ENCODE data around the gene RFC3. TPM values are rescaled to one million over a fixed set of nuclear protein-coding genes. Genes with fewer than 3 reads are reported as not detected.

Gene RFC3
- total RNA-seq, 1 donor from 2014 or later, result 2.2 TPM

DNA sequence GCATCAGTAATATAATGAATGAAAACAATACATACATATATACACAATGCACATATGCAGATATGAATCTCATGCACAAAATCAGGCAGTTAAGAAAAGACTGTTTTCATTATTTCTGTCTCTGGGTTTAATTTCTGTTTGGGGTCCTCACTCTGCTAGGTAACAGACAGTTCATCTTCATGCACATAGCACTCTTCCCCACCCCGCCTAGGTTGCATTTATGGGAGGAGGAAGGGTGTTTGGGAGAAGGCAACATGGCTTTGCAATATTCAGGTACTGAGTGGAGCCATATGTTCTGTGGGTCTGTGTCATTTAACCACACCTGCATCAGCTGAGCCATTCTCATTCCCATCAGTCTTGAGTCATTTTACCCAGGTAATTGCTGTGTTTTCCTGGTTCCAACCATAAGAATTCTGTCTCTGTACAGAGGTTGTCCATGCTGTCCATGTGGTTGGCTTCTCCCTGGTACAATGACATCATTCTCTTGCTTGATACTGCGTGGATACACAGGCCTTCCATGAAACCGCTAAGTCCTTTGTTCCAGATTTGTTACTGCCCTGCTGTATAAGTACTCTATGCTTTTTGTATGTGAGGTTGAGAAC is 45.3 kb downstream of the RFC3 start:
- no peak for DNase-seq (ENCODE audit: low spot score)
- no peak for ATAC-seq

DNA sequence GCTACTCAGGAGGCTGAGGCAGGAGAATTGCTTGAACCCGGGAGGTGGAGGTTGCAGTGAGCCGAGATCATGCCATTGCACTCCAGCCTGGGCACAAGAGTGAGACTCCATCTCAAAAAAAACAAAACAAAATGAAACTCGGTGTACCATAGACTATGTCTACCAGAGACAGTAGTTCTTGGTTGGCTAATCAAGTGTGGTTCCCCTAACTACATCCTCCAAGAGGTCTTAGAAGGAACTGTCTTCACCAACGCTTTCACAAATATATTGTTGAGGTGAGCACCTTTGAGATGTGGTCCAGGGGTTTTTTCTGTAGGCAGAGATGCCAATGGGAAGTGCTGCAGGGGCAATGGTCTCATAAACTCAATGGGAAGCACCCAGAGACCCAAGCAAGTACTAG is 48.0 kb downstream of the RFC3 start:
- ATAC-seq, result no peak
- no peak for DNase-seq (ENCODE audit: low spot score)

DNA sequence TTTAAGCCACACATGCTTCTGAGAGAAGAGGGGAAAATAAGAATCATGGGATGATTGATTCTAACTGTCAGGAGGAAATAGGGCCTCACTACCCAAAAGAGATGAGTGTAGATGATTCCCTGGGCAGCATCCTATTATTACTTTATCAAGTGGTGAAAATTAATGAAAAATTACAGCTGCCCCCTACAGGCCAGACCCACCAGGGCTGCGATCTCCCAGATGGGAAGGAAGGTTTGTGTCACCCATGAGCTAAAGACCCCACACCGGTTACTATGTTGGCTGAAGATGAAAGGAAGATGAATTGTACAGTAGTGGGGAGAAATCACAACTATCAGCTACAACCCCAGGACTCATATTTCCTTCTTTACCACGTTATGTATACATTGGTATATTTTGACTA is 49.5 kb downstream of the RFC3 start:
- DNase-seq (ENCODE audit: low spot score) (no peak), ATAC-seq (no peak)

DNA sequence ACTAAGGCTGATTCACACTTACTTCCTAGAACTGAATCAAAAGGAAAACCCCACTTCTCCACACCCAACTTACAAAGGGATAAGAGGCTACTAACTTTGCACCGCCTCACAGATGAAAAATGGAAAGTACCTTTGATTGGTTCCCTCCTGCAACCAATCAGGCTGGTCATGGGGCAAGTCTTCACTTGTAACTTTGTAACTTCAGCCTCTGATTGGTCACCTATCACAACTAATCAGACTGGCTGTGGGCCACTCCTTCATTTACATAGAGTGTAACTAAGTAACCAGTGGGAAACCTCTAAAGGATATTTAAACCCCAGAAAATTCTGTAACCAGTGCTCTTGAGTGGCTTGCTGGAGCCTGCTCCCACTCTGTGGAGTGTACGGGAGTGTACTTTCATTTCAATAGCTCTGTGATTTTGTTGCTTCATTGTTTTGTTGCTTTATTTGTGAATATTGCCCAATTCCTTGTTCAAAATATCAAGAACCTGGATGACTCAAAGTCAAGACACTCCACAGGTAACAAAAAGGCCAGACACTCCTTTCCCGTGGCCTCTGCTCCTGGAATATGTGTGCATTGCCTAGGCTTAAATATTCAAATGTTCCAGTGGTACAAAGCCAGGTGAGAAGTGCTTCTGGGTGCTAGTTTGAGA is 50.5 kb downstream of the RFC3 start:
- no peak for ATAC-seq
- no peak for DNase-seq (ENCODE audit: low spot score)

DNA sequence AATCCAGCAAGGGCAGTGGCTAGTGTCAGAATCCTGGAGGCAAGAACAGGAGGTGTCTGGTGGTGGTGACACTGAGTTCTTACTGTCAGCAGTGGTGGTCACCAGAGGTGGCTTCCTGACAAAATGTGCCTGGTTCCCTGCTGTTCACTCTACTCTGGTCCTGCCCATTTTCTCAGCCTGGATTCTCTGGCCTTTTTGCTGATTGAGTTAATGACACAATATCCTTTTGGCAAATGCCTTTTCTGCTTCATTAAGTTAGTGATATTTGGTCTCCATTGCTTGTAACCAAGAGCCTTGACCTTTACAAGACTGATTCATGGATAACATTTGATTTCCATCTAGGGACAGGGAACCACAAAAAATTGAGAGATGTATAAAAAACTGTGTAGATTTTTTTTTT is 51.1 kb downstream of the RFC3 start:
- ATAC-seq (no peak), DNase-seq (ENCODE audit: low spot score) (no peak)

GRCh38 chr13:33870046-33870668 is 52.2 kb downstream of the RFC3 start:
- peak; percentile 79 for ATAC-seq
- peak; percentile 67 for DNase-seq (ENCODE audit: low spot score)

GRCh38 chr13:33871207-33872004 is 53.5 kb downstream of the RFC3 start:
- peak; percentile 61 for DNase-seq (ENCODE audit: low spot score)
- ATAC-seq, result peak; percentile 66

GRCh38 chr13:33872005-33872351 is 54.0 kb downstream of the RFC3 start:
- peak; percentile 50 for DNase-seq (ENCODE audit: low spot score)

DNA sequence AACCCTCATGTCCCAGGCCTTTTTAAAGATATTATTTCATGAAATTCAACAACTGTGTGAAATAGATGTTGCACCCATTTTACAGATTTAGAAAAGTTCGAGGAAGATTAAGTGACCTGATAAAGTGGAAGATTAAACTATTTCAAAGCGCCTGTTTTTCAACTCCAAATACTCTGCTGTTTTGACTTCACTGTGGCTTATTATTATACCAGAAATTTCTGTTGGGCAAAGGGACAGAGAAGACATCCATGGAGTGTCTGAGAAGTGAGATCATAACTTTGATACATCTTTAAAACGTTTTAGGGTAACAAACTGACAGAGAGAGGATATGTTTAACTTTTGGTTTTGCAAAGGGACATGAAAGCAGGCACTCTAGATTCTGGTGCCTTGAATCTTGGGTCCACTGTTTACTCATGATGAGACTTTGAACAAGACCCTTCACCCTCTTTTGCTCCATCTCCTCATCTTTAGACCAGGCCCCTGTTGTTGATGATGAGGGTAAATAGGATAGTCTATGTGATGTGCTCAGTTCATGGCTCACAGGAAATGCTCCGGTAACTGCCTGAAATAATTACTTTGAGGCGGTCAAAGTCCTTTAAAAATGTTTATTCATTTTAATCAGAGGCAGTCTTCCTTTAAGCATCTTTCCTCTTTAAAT is 55.4 kb downstream of the RFC3 start:
- ATAC-seq (no peak), DNase-seq (ENCODE audit: low spot score) (no peak)

More at GRCh38 chr13:33872005-33872351, 54.0 kb downstream of the RFC3 start:
- peak; percentile 52 for ATAC-seq

DNA sequence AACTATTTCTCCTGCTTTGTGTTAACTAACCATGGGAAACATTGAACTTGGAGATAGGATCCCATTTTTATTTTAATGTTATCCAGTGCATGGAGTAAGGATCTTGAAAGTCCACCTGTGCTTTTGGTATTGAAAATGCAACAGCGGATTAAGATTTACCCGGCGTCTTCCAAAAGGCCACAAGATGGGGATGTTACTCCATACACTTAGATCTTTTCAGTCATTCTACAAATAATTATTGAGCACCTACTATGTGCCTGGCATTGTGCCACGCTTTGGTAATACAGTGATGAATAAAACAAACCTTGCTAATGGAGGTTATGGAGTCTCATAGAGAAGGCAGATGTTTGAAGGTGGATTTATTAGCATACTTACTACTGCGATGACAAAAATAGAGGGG is 56.9 kb downstream of the RFC3 start:
- no peak for DNase-seq (ENCODE audit: low spot score)
- no peak for ATAC-seq

DNA sequence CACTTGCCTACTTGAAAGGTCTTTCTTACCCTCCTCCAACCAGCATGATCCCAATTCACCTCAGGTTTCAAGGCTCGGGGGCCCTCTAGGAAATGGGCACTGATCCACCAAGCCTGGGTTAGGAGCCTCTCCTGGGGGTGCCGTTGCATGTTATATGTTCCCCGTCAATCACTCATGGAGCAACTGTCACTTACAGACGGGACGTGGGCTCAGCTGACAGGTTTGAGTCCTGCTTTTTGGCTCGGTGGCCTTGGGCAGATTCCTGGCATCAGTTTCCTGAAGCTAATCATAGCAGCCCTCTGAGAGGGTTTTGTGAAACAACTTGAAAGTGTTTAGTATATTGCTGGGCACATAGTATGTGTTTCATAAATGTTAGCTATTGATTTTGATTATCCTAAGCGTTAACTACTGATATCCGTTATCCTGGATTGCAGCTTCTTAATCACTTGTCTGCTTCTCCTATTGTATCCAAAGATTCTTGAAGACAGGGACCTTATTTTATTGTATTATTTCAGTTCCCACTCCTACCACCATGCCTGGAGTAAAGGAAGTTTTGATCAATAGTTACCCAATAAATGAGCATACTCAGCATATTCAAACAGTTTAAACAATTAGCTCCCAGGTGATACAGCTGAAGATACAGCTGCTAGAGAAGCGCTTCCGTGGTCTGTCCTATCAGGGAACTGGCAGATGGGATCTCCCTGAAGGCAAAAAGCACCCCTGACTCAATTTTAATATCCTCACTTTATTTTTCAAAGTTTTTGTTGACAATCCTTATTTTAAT is 57.9 kb downstream of the RFC3 start:
- DNase-seq (ENCODE audit: low spot score) (no peak), ATAC-seq (no peak)

GRCh38 chr13:33876716-33877394 is 58.9 kb downstream of the RFC3 start:
- ATAC-seq (no peak), DNase-seq (ENCODE audit: low spot score) (no peak)

- ATAC-seq, result no peak
- DNase-seq (ENCODE audit: low spot score), result no peak
These were observed 61.2 kb downstream of the RFC3 start for GRCh38 chr13:33879118-33879517.

DNA sequence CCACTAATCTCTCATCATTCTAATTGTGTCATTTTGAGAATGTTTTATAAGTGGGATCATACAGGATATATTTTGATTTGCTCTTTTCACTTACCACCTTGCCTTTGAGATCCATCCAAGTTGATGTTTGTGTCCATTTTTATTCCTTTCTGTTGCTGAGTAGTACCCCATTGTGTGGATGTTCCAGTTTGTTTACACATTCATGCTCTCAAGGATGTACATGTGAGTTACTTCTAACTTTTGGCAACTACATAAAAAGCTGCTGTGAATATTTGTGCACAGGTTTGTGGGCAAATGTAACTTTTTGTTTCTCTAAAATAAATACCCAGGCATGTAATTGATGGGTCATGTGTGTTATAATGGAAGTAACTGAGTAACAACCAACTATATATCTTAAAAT is 64.9 kb downstream of the RFC3 start:
- DNase-seq (ENCODE audit: low spot score) (no peak), ATAC-seq (no peak)

DNA sequence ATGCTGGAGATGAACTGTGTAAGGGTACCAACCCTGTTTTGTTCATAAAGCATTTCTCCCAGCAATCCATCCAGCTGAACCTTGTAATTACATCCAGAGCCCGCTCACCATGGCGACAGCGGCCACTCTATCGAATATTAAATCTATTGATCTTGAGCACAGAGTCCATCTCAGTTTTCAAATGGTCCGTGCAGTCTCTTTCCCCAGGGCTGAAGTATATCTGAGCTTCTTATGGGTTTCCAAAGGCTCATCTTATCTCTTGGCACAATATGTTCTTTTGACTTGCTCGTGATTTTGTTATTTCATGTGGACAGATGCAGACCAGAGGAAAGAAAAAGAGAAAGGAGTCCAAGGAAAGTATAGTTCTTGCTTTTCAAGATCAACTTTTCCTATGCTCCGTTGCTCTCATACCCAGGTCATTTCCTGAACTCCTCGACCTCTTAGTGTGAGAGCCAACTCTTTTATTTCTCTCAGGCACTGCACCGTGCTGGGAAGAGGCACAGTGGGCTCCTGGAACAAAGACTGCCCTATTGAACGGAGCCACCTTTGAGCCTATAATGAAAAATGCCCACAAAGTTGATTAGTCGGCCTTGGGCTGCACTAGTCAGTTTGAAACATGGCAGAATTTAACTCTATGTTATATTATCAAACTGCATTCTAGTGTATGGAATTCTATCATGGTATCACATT is 66.7 kb downstream of the RFC3 start:
- ATAC-seq (peak; percentile 45), DNase-seq (ENCODE audit: low spot score) (no peak)
